GM19035 (cell line): ENCODE measurements around the gene RBM26.

Experiments
- ATAC-seq: cut with Tn5 transposase; IDR thresholded peaks from one replicate; pipeline ENCODE4 v1.9.1; 2021; ENCODE audit not compliant: unreplicated experiment

Gene RBM26

GRCh38 chr13:79423340-79423739, 17.3 kb upstream of the RBM26 start:
- ATAC-seq: no peak

GRCh38 chr13:79419365-79419764, 13.3 kb upstream of the RBM26 start:
- ATAC-seq: no peak

- ATAC-seq: no peak
Observed at GRCh38 chr13:79417741-79418140, 11.7 kb upstream of the RBM26 start.

- no peak for ATAC-seq
Observed at GRCh38 chr13:79413521-79413920, 7.5 kb upstream of the RBM26 start.

GRCh38 chr13:79409828-79410227, 3.8 kb upstream of the RBM26 start:
- ATAC-seq: no peak

GRCh38 chr13:79407349-79407979, 1.4 kb upstream of the RBM26 start:
- ATAC-seq: no peak

- peak; percentile 30 for ATAC-seq
Observed at GRCh38 chr13:79406597-79406908, 498 bp upstream of the RBM26 start.

- ATAC-seq: peak; percentile 48
Observed at GRCh38 chr13:79405501-79405830, 589 bp downstream of the RBM26 start.

GRCh38 chr13:79404985-79405384, 1.1 kb downstream of the RBM26 start:
- no peak for ATAC-seq

GRCh38 chr13:79404361-79404760, 1.7 kb downstream of the RBM26 start:
- ATAC-seq: no peak

- ATAC-seq: no peak
Observed at GRCh38 chr13:79403113-79403512, 2.9 kb downstream of the RBM26 start.

- ATAC-seq: no peak
Observed at GRCh38 chr13:79402679-79403078, 3.4 kb downstream of the RBM26 start.

- no peak for ATAC-seq
Observed at GRCh38 chr13:79402074-79402635, 3.9 kb downstream of the RBM26 start.

- peak; percentile 33 for ATAC-seq
Observed at GRCh38 chr13:79401259-79402070, 4.6 kb downstream of the RBM26 start.

- ATAC-seq: no peak
Observed at GRCh38 chr13:79398915-79399314, 7.1 kb downstream of the RBM26 start.

GRCh38 chr13:79398127-79398526, 7.9 kb downstream of the RBM26 start:
- no peak for ATAC-seq

- ATAC-seq: no peak
Observed at GRCh38 chr13:79395881-79396280, 10.2 kb downstream of the RBM26 start.

GRCh38 chr13:79393564-79394249, 12.3 kb downstream of the RBM26 start:
- peak; percentile 73 for ATAC-seq

GRCh38 chr13:79392882-79393563, 13.0 kb downstream of the RBM26 start:
- peak; percentile 38 for ATAC-seq

- no peak for ATAC-seq
Observed at GRCh38 chr13:79389026-79389425, 17.0 kb downstream of the RBM26 start.

- ATAC-seq: no peak
Observed at GRCh38 chr13:79387853-79388252, 18.2 kb downstream of the RBM26 start.
